GM10266 (cell line): ENCODE results near the gene INSYN2B.

ENCODE experiments used
- DNase-seq: peaks from one replicate; pipeline ENCODE4 v3.0.0; 2012; ENCODE audit errors: extremely low spot score
- TF ChIP-seq, protein P1 (sequence below): IDR thresholded peaks from 2 replicates; pipeline ENCODE4 v1.5.1; 2012; ENCODE audit warnings: mild to moderate bottlenecking, low read depth; ENCODE audit not compliant: control insufficient read depth, insufficient read depth; ENCODE audit errors: missing control alignments

The INSYN2B gene

DNA sequence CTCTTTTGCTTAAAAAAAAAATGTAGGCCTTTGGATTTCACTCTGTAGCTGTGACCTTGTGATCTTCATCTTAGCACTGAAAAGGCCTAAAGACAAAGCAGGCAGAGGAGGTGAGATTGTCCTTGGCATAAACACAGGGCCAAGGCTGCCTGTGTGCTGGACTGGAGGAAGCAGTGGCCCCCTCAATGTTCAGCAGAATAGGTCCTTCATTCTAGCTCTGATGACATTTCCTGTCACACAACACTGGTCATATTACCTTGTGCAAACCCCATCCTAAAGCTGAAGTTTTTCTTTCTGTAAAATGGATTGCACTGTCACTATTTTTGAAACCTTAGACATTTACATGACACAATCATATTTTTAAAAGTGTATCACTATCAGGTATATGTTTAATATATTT lies 147.4 kb downstream of the INSYN2B start:
- TF ChIP-seq, protein P1, sequence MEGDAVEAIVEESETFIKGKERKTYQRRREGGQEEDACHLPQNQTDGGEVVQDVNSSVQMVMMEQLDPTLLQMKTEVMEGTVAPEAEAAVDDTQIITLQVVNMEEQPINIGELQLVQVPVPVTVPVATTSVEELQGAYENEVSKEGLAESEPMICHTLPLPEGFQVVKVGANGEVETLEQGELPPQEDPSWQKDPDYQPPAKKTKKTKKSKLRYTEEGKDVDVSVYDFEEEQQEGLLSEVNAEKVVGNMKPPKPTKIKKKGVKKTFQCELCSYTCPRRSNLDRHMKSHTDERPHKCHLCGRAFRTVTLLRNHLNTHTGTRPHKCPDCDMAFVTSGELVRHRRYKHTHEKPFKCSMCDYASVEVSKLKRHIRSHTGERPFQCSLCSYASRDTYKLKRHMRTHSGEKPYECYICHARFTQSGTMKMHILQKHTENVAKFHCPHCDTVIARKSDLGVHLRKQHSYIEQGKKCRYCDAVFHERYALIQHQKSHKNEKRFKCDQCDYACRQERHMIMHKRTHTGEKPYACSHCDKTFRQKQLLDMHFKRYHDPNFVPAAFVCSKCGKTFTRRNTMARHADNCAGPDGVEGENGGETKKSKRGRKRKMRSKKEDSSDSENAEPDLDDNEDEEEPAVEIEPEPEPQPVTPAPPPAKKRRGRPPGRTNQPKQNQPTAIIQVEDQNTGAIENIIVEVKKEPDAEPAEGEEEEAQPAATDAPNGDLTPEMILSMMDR, result no peak
- DNase-seq, result peak; percentile 18

DNA sequence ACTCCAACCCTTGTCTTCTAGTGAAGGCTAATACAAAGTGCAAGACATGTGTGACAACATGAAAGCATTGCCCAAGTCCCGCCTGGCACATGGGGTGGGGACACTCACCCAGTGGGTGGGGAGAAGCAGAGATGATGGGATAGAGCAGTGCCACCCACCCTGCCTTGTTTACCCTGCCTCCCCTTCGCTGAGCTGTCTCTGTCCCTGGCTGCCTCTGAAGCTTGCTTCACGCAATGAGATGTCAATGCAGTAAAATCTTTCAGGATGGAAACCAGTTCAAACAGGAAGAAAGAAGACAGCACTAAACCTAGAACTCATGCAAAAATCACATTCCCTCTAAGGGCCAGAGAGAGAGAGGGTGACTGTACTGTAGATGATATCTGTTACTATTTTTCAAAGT lies 148.0 kb downstream of the INSYN2B start:
- TF ChIP-seq, protein P1, result no peak
- no peak for DNase-seq

DNA sequence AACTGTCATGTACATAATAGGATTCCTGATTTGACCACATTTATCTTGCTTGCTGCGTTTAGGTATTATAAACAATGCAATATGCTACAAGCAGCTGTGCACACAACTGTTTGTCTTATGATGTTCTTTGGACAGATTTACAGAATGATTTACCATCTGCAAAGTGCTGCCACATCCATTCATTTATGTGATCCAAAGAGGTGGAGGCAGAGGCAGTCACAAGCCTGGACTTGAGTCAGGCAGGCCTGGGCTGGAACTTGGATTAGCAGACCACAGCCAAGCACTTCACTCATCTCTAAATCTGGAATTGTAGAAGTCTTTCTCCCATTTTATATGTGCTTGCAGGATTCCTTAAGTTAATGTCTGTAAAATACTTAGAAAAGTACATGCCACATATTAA lies 149.0 kb downstream of the INSYN2B start:
- no peak for DNase-seq
- TF ChIP-seq, protein P1, result no peak

DNA sequence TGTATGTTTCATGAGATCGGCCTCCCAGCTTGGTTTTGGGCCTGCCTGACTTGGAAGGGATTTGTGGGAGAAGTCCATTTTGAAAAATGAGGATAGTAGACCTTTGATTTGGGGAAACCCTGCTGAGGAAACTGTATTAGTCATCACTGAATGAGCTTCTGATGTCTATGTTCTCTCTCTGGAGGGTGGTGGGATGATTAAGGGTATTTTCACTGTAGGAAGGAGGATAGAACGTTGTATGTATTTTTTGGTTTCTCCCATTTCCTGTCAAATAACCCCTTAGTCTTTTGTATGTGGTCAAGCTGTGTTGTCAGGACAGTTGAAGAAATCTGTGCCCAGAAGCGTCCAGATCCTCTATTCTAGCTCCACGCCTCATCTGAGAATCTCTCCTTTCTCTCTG lies 151.9 kb downstream of the INSYN2B start:
- peak; percentile 22 for DNase-seq
- TF ChIP-seq, protein P1, result no peak

DNA sequence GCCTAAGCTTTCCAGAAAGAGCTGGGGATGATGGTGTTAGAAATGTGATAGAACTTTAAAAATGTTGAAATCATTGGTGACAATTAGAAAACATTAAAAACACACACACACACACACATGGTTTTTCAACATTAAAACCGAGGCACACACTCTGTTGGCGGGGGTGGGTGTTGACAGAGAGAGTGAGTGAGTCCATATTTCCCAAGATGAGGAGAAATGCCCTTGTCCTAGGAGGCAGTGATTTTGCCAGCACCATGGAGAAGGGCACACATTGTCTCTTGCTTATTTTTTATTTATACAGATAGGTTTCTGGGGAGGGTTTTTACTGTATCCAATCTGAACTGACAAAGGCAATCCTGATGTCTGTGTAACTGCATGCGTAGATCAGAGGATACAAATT lies 152.5 kb downstream of the INSYN2B start:
- TF ChIP-seq, protein P1, result no peak
- no peak for DNase-seq

DNA sequence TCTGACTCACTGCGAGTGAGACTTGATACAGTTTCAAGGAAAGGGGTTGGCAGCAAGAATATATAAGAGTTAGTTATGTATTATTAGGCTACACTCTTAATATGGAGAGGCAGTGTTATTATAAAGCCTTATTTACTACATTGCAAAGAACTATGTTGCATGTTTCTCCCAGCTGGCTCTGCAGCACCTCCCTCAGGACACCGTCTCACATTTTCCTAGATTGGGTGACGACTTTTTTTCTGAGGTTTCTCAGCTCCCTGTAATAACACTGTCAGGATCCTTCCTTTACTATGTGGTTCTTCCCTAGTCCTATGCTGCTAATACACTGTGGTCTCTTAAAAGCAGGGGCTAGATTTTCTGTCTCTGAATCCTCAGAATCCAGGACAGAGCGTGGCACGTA lies 153.7 kb downstream of the INSYN2B start:
- TF ChIP-seq, protein P1, result no peak

DNA sequence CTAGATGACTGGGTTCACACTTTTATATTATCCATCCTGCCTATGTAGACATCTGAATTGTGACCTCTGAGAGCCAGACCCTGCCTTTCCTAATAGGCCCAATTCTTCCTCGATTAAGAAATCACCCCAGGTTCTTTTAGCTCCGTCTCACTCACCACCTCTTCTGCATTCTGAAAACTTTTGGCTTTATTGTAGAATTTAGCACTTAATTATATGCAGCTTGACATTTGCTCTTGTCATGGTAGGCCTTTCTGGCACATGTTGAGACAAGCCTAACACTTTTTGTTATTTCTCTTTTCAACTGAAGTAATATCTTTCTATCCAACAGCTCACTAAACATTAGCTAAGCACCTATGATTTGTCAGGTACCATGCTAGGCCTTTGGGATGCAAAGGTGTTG lies 163.3 kb downstream of the INSYN2B start:
- TF ChIP-seq, protein P1, result no peak
- no peak for DNase-seq

More for the DNA sequence above, 153.7 kb downstream of the INSYN2B start:
- DNase-seq, result no peak
